ENCODE results near the gene FHOD1.

- TF ChIP-seq CTCF (IDR thresholded peaks at IDR 0.05) (no peak), EZH2 (IDR thresholded peaks at IDR 0.05; ENCODE audit: borderline replicate concordance, insufficient read depth, low read depth, low read length, poor library complexity, severe bottlenecking) (no peak)
These were observed 49.1 kb upstream of the FHOD1 start for GRCh38 chr16:67296420-67296819.

Data from B cell (primary cell).